Activated CD4-positive, alpha-beta T cell treated with anti-CD3 and anti-CD28 coated beads, Interleukin-2, amount 50 U/mL, for 1 hour (primary cell): ENCODE results near the gene WSB1.
"Not testable (repeated sequence)": the region's sequence is repeated elsewhere in the genome, so short reads cannot be mapped to it uniquely, and the experiment has no call there.

Source experiments
- DNase-seq: peaks from one replicate; pipeline ENCODE4 v3.0.0-alpha.2; 2020

Gene WSB1, protein sequence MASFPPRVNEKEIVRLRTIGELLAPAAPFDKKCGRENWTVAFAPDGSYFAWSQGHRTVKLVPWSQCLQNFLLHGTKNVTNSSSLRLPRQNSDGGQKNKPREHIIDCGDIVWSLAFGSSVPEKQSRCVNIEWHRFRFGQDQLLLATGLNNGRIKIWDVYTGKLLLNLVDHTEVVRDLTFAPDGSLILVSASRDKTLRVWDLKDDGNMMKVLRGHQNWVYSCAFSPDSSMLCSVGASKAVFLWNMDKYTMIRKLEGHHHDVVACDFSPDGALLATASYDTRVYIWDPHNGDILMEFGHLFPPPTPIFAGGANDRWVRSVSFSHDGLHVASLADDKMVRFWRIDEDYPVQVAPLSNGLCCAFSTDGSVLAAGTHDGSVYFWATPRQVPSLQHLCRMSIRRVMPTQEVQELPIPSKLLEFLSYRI

DNA sequence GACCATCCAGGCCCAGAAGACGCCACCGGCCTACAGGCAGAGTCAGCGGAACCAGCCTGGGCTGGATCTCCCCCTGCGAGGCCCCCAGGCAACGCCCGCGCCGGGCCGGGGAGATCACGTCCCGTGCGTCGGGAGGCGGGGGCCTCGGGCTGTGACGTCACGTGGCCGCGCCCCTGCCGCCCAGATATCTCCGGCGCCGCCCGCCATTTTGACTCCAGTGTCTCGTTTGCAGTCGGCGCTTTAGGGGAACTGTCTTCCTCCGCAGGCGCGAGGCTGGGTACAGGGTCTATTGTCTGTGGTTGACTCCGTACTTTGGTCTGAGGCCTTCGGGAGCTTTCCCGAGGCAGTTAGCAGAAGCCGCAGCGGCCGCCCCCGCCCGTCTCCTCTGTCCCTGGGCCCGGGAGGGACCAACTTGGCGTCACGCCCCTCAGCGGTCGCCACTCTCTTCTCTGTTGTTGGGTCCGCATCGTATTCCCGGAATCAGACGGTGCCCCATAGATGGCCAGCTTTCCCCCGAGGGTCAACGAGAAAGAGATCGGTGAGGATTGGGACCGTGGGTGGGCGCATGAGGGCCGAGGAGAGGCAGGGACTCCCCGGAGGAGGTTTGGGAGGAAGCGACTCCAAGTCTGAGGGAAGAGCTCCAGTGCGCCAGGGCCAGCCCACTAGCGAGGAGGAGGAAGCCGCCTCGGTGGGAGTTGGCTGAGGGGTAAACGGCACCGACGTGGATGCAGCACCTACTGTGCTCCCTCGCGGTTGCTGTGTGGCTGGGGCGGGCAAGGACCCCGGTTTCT, at the start of gene WSB1:
TSS of gene WSB1 (plus strand) at position 217 of the 791 bp plus-strand sequence. CDS start at position 499, 282 bp downstream.
- peak; percentile 92 for DNase-seq

DNA sequence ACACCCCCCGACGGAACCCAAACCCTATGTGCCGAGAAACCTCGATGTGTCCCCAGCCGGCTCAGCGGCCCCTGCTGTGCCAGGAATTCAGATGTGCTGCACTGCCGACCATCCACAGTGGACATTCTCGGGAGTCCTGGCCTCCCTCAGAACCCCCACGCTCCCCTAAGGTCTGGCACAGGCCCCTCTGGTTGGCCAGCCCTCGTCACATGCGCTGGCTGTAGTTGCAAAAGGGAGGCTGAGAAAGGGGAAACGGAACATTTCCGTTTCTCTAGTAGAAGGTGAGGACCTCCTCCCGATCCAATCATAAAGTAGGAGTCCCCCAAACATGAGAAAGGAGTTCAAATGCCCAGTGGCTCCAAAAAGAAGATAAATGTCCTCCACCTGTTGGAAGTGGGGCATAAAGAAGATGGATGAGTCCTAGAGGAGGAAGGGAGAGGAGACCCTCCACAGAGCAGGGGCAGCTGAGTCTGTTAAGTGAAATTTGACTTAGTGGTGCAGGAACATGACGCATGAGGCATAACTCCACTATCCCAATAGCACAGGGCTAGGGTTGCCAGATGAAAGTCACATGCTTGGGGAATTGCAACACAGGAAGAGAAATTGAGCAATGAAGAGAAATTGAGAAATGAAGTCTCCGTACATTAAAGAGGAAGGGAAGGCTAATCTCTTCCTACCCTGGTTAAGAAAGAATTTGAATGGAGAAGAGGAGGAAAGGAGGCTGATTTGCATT, 49.3 kb upstream of the WSB1 start:
- no peak for DNase-seq

DNA sequence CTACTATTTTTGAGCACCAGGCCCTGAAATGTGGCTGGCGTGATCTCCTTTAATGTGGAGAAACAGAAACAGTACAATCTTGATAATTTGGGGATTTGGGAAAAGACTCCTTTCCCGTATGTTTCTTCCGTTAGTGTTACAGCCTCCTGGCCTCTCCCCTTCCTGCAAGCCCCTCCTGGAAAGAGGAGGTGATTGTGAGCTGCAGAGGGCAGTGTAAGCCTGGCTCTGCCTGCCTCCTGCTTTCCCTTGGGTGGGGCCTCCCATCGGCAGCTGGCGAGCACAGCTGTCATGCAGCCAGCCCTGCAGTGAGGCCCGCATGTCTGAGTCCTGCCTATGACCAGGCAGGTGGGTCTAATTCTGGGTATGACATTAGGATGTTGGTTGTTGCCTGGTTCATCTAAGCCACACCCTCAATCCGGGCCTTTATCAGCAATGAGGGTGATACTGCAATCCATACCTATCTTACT, 48.7 kb upstream of the WSB1 start:
- DNase-seq = peak; percentile 30

DNA sequence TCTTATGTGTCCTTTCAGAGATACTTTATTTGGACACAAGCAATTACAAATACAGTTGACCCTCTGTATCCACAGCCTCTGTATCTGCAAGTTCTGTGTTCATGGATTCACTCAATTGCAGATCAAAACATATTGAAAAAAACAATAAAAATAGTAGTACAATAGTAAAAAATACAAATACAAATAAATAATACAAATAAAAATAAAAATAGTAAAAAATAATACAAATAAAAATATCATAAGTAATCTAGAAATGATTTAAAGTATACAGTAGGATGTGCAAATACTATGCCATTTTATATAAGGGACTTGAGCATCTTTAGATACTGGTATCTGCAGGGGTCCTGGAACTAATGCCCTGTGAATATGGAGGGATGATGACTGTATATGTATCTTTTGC, 47.4 kb upstream of the WSB1 start:
- DNase-seq = no peak

DNA sequence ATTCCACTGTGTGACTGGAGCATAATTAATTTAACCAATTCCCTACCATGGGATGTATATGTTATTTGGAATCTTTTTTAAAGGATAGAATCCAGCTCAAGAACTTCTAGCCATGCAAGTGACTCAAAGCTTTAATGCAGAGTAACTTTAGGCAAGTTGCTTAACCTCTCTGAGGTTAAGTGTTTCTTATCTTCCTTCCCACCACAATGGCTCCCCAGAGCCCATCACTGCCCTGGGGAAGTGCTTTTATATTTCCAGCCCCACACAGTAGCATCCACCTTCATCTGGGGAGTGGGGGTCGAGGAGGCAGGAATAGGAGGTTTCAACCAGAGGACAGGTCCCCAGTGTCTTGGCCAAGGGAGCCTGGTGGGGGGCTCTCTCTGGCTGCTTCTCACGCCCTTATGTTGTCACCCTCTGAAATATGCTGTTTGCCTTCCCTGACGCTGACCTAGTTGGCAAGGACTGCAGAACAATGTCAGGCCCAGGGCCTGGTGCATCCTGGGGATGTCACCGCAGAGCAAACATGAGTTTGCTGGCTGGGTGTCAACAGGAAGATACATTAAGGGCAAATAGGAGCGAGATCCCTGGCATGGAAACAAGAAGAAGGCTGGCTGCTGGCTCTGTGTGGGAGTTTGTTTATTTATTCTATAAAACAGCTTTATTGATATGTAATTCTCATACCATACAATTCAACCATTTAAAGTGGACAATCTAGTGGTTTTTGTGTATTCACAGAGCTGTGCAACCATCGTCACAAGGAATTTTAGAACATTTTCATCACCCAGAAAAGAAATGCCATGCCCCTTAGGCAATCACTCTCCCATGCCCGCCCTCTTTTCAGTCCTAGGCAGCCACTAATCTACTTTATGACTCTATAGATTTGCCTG, 46.6 kb upstream of the WSB1 start:
- DNase-seq = no peak

DNA sequence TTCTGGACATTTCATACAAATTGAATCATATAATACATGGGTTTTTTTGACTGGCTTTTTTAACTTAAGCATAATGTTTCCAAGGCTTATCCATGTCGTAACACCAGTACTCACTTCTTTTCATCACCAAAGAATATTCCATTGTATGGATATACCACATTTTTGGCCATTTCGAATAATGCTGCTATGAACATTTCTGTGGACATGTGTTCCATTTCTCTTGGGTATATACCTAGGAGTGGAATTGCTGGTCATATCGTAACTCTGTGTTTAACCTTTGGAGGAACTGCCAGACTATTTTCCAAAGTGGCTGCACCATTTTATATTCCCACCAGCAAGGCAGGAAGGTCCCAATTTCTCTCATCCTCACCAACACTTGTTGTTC, 46.0 kb upstream of the WSB1 start:
- no peak for DNase-seq

DNA sequence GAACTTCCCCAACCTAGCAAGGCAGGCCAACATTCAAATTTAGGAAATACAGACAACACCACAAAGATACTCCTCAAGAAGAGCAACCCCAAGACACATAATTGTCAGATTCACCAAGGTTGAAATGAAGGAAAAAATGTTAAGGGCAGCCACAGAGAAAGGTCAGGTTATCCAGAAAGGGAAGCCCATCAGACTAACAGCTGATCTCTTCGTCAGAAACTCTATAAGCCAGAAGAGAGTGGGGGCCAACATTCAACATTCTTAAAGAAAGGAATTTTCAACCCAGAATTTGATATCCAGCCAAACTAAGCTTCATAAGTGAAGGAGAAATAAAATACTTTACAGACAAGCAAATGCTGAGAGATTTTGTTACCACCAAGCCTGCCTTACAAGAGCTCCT, 43.1 kb upstream of the WSB1 start:
- DNase-seq = not testable (repeated sequence)

DNA sequence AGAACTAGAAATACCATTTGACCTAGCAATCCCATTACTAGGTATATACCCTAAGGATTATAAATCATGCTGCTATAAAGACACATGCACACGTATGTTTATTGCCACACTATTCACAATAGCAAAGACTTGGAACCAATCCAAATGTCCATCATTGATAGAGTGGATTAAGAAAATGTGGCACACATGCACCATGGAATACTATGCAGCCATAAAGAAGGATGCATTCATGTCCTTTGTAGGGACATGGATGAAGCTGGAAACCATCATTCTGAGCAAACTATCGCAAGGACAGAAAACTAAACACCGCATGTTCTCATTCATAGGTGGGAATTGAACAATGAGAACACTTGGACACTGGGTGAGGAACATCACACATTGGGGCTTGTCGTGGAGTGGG, 39.1 kb upstream of the WSB1 start:
- not testable (repeated sequence) for DNase-seq

DNA sequence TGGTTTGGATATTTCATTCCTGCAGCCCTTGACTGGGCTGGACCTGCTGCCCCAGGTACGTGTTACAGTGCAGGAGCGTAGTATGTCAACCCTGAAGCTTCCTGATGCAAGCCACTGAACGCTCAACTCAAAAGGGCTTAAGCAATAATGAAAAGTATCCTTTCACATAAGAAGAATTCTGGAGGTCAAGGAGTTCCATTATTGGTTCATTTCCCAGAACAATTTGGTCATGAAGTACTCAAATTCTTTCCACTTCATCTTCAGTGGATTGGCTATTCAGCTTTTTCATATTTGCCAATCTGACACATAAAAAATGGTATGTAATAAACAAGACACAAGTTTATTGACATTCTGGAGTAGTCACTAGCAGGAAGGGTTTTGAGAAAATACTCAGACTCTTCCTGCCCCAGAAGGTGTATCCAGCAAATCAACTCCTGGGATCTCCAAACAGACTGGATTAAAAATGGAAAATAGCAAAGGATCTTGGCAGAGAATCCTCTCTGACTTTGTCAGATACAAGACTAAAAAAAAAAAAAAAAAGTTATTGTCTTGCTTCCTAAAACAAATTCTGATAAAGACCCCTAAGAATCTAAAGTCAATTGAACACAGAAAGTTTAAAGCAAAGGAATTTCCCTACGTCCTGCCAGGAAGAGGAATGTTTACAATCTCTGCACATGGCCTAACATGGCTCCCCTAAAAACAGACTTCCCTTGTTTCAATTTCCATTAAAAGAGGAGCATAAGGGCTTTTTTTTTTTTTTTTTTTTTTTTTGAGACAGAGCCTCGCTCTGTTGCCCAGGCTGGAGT, 37.5 kb upstream of the WSB1 start:
- no peak for DNase-seq

DNA sequence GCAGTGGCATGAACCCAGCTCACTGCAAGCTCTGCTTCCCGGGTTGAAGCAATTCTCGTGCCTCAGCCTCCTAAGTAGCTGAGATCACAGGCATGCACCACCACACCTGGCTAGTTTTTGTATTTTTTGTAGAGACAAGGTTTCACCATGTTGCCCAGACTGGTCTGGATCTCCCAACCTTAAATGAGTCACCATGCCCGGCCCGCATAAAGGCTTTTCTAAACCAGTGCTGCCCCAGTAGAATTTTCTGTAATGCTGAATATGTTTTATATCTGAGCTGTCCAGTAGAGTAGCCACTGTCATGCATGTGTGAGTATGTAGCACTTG, 36.9 kb upstream of the WSB1 start:
- DNase-seq = no peak

DNA sequence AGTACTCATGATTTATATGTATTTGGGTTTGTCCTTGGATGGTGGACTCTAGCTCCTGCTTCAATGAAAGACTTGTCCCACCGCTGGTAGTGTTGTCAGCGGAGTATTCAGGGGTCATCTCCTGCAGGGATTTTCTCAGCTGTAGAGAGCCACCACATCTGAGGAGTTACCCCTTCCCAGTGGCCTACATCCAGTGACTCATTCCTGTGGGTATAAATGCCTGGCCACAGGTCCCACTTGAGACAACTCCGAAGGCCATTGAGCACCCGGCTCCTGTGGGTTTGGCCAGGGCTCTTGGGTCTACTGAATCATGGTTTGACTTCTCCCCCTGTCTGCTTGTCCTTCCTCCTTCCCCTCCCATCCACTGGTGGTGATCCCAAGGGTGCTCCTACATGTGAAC, 34.6 kb upstream of the WSB1 start:
- no peak for DNase-seq

DNA sequence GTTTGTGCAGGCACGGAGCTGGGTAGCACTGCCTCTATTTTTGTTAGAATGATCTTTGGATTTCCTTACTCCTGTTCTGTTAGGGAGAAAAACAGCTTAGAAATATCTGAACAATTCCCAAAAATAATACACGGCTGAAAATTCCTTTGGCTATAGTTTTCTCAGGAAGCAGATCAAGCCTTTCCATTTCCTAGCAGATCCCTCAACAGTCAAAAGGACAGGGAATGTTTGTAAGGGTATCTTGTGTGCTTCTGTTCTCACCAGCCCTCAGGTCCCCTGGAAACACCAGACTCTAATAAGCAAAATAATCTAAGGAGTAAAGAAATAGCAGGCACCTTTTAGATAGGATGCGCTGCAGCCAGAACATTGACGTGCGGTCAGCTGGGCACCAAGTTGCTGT, 30.5 kb upstream of the WSB1 start:
- DNase-seq = no peak

DNA sequence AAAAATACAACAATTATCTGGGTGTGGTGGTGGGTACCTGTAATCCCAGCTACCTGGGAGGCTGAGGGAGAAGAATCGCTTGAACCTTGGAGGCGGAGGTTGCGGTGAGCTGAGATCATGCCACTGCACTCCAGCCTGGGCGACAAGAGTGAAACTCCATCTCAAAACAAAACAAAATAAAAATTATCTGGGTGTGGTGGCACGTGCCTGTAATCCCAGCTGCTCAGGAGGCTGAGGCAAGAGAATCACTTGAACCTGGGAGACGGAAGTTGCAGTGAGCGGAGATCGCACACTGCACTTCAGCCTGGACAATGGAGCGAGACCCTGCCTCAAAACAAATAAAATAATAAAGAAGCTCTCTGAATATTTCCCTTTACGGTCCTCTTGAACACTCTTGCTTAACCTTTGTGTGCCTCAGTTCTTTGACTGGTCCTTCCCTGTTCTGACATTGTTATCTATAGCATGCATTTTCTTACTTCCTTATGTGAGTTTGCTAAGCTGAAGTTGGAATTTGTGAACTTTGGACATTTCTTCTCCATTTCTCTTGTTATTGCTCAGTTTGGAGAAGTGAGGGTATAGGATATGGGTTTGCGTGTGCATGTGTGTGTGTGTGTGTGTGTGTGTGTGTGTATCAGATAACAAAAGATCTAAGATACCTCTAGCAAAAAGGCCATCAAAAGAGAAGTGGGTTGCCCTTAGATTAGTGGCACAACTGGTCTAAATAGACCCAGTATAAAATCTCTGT, 29.7 kb upstream of the WSB1 start:
- DNase-seq = no peak

DNA sequence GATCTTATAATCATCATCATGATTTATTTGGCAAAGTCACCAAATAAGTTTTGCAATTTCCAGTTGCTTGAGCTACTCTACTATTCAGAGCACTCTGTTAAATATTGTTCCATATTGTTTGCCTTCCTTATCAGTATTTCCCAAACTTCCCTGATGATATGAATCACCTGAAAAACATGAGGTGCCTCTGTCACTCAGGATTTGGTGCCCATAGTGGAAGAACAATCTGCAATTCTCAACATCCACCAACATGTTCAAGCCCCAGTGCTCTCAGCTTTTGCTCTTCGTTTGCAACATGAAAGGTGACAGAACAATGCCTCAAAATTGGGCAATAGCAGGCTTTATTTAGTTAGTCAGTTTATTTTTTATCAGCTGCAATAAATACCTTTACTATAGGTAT, 28.6 kb upstream of the WSB1 start:
- DNase-seq = no peak

DNA sequence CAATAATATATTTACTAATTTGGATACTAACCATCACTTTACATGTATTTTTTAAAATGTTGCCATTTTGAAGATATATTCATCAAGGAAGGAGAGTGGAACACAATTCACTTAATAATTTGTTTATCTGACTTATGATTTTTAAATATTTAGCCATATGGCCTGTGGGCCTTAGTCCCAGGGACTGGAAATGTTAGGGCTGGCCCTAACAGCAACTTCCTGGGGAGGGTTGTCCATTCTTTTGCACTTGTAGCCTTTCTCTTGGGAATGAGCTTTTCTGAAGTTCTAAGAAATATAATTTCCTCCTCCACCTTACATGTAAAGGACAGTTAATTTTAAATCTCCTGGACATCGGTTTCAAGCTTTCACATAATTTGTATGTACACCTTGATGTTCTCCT, 27.7 kb upstream of the WSB1 start:
- no peak for DNase-seq

DNA sequence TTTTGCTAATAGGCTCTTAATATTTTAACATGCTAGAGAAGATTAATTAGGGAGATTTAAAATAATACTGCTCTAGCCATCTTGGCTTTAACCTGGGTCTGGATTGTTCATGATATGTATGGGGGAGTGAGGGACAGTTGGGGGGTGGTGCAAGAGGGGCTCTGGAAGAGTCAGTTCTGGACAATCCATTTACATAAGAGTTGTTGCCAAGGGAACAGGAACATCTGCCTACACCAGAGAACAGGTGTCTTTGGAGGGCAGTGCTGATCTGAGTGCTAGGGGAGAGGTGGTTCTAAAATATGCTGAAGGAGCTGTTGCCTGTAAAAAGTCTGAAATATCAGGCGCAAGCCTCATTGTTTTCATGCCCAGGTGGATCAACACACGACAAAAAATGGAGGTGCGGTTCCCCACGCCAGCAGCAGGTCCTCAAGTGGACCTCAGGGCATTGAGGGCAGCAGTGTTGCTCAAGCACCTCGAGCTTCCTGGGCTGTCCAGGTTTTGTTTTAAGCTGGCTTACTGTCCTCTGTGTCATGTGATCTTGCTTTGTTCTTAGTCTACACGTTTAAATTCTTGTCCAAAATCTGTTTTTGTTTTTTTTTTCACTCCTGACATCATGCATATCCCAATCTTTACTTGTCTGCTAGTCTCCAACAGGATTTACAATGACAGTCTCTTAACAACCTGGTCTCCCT, 25.4 kb upstream of the WSB1 start:
- no peak for DNase-seq

DNA sequence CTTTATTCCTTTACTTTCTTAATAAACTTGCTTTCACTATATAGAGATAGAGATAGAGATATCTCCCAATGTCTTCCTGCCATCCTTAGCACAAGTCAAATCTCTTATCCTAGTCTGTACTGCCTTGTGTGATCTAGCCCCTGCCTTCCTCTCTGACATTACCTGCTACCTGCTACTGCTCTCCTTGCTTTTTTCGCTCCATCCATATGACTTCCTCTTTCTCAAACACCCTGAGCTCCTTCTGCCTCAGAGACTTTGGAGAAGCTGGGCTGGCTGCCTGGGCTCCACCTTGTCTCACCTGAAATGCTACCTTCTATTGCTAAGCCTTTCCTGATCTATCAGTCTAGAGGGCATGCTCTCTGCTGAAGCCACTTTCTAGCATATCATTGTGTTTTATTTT, 24.7 kb upstream of the WSB1 start:
- no peak for DNase-seq

DNA sequence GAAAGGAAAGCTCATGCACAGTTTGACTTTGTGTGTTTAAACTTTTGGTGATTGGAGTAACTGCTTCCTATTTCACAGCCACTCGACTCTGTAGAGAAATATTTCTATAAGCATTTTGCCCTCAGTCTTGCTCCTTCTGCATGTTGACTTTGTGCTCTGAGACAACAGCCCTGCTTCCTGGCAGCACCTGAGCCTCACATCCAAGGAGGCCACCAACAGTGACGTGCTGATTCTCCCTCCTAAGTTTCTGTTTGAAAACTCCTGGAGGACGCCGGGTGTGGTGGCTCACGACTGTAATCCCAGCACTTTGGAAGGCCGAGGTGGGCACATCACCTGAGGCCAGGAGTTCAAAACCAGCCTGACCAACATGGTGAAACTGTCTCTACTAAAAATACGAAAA, 23.9 kb upstream of the WSB1 start:
- DNase-seq = no peak

DNA sequence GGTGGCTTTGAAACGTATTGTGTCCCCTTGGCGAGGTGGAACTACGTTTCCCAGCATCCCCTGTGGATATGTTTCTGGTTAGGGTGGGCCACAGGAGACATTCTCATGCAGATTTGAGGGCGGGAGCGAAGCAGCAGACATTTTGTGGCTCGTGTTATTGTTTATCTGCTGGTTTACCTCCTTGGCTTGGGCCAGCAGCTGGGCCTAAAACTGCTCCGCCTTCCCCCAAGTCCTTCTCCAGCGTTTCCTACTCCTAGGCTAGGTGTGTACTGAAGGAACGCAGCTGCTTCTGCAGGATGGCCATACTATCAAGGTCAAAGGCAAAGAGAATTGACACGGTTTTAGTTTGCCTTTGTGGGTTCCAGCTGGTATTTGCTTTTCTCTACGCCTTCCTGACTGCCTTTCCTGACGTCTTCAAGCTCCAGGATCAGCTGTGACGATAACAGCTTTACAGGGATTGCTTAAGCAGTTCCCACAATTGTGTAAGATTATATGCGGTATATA, 17.2 kb upstream of the WSB1 start:
- no peak for DNase-seq

DNA sequence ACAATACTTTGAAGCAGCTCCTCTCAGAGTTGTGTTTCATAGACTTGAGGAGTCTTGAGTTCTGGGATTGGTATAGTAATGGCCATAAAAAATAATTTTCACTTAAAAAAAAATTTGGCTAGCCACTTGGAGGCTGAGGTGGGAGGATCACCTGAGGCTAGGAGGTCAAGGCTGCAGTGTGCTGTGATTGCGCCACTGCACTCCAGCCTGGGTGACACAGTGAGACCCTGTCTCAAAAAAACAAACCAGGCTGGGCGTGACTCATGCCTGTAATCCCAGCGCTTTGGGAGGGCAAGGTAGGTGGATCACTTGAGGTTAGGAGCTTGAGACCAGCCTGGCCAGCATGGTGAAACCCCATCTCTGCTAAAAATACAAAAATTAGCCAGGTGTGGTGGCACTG, 14.8 kb upstream of the WSB1 start:
- not testable (repeated sequence) for DNase-seq
